SK-N-MC (cell line): Measurements from ENCODE around the gene COL12A1.

Experiments used
- DNase-seq: peaks from one replicate; pipeline ENCODE4 v3.0.0-alpha.2; 2011; ENCODE audit warnings: low read depth, low spot score
- H3K27ac ChIP-seq: fragments of 200-600 bp; sonication (generic); 2 replicates; pipeline ENCODE4 v1.5.1; 2016; ENCODE audit warnings: mixed run types
- H3K36me3 ChIP-seq: fragments of 200-600 bp; sonication (generic); 2 replicates; pipeline ENCODE4 v1.6.1; 2017; ENCODE audit warnings: antibody characterized with exemption, low read length, mixed read lengths; ENCODE audit not compliant: insufficient read depth
- H3K4me3 ChIP-seq: fragments of 200-600 bp; sonication (generic); 2 replicates; pipeline ENCODE4 v1.5.1; 2016
- H3K9ac ChIP-seq: fragments of 200-600 bp; sonication (generic); 2 replicates; pipeline ENCODE4 v1.8.0; 2017; ENCODE audit warnings: mixed run types, mixed read lengths; ENCODE audit not compliant: insufficient read length
- H3K9me3 ChIP-seq: fragments of 200-600 bp; sonication (generic); 2 replicates; pipeline ENCODE4 v1.6.1; 2017; ENCODE audit warnings: low read depth, mild to moderate bottlenecking, antibody characterized with exemption, low read length, moderate library complexity, mixed read lengths
- EZH2 ChIP-seq: fragments of 200-600 bp; sonication (generic); IDR thresholded peaks from one replicate; pipeline ENCODE4 v1.6.1; 2017; ENCODE audit warnings: antibody characterized with exemption
- FOXP2 ChIP-seq: optimal IDR thresholded peaks from 2 replicates; pipeline ENCODE3; 2011; ENCODE audit warnings: mild to moderate bottlenecking, moderate library complexity; ENCODE audit not compliant: insufficient read depth; ENCODE audit errors: extremely low read length, control extremely low read depth
- POLR2AphosphoS5 ChIP-seq: IDR thresholded peaks from 2 replicates; pipeline ENCODE4 v1.6.1; 2012; ENCODE audit warnings: mild to moderate bottlenecking, low read depth, low read length, borderline replicate concordance

Gene COL12A1

GRCh38 chr6:75145211-75145610 lies 60.6 kb downstream of the COL12A1 start:
- H3K4me3 ChIP-seq: no peak overlapping the region
- no peak for TF ChIP-seq FOXP2
- TF ChIP-seq POLR2AphosphoS5: no peak
- no peak for DNase-seq
- no peak overlapping the region for H3K9ac ChIP-seq
- H3K9me3 ChIP-seq: no peaks in the 10 kb centered on the region
- H3K36me3 ChIP-seq: no peaks in the 10 kb centered on the region
- no peak overlapping the region for H3K27ac ChIP-seq

GRCh38 chr6:75144386-75144785 lies 61.5 kb downstream of the COL12A1 start:
- Histone ChIP-seq H3K27ac (no peak overlapping the region), H3K9me3 (no peaks in the 10 kb centered on the region), H3K36me3 (no peaks in the 10 kb centered on the region), H3K4me3 (no peak overlapping the region), H3K9ac (no peak overlapping the region)
- DNase-seq: no peak
- TF ChIP-seq POLR2AphosphoS5 (no peak), FOXP2 (no peak), EZH2 (no peak)

GRCh38 chr6:75143191-75143590 lies 62.7 kb downstream of the COL12A1 start:
- H3K9ac ChIP-seq: no peak overlapping the region
- H3K9me3 ChIP-seq: no peaks in the 10 kb centered on the region
- H3K27ac ChIP-seq: no peak overlapping the region
- TF ChIP-seq POLR2AphosphoS5: no peak
- TF ChIP-seq FOXP2: no peak
- no peak for TF ChIP-seq EZH2
- no peaks in the 10 kb centered on the region for H3K36me3 ChIP-seq
- DNase-seq: no peak
- H3K4me3 ChIP-seq: no peak overlapping the region

GRCh38 chr6:75142721-75143120 lies 63.1 kb downstream of the COL12A1 start:
- H3K27ac ChIP-seq: no peak overlapping the region
- no peak for DNase-seq
- no peaks in the 10 kb centered on the region for H3K36me3 ChIP-seq

GRCh38 chr6:75135876-75136275 lies 70.0 kb downstream of the COL12A1 start:
- Histone ChIP-seq H3K27ac (no peak overlapping the region), H3K36me3 (no peaks in the 10 kb centered on the region), H3K9me3 (no peaks in the 10 kb centered on the region), H3K4me3 (peak overlapping the region; percentile 43; the same call in 1 of the 2 replicates), H3K9ac (no peak overlapping the region)
- TF ChIP-seq EZH2 (no peak), FOXP2 (no peak), POLR2AphosphoS5 (no peak)
- DNase-seq: no peak

More at GRCh38 chr6:75142721-75143120, 63.1 kb downstream of the COL12A1 start:
- Histone ChIP-seq H3K4me3 (no peak overlapping the region), H3K9ac (no peak overlapping the region), H3K9me3 (no peaks in the 10 kb centered on the region)
- TF ChIP-seq POLR2AphosphoS5 (no peak), EZH2 (no peak), FOXP2 (no peak)

- Histone ChIP-seq H3K36me3 (no peaks in the 10 kb centered on the region), H3K27ac (no peak overlapping the region), H3K4me3 (peak overlapping the region; percentile 43; the same call in 1 of the 2 replicates), H3K9me3 (no peaks in the 10 kb centered on the region), H3K9ac (no peak overlapping the region)
- no peak for TF ChIP-seq POLR2AphosphoS5
- no peak for TF ChIP-seq FOXP2
- no peak for TF ChIP-seq EZH2
- no peak for DNase-seq
Measured at GRCh38 chr6:75135450-75135849, 70.4 kb downstream of the COL12A1 start.

GRCh38 chr6:75130784-75131183 lies 75.1 kb downstream of the COL12A1 start:
- no peaks in the 10 kb centered on the region for H3K36me3 ChIP-seq
- no peaks in the 10 kb centered on the region for H3K9me3 ChIP-seq
- TF ChIP-seq FOXP2 (no peak), EZH2 (no peak), POLR2AphosphoS5 (no peak)
- DNase-seq: no peak
- H3K9ac ChIP-seq: no peak overlapping the region
- no peak overlapping the region for H3K27ac ChIP-seq
- no peak overlapping the region for H3K4me3 ChIP-seq

GRCh38 chr6:75128878-75129570 lies 76.8 kb downstream of the COL12A1 start:
- H3K27ac ChIP-seq: no peak overlapping the region

More at GRCh38 chr6:75128878-75129570, 76.8 kb downstream of the COL12A1 start:
- no peak overlapping the region for H3K4me3 ChIP-seq
- no peak for TF ChIP-seq POLR2AphosphoS5
- no peak for TF ChIP-seq FOXP2
- TF ChIP-seq EZH2: no peak
- peak; percentile 51 for DNase-seq
- H3K9me3 ChIP-seq: no peaks in the 10 kb centered on the region
- no peak overlapping the region for H3K9ac ChIP-seq
- no peaks in the 10 kb centered on the region for H3K36me3 ChIP-seq
